SIG-M5 (cell line): ENCODE data around the gene ARL2.
"Not testable (repeated sequence)": the region's sequence is repeated elsewhere in the genome, so short reads cannot be mapped to it uniquely, and the experiment has no call there.

ENCODE experiments used
- DNase-seq: peaks from one replicate; lab custom pipeline; 2025; lab: John Stamatoyannopoulos, UW

Gene ARL2

GRCh38 chr11:65013888-65014725 is at the start of gene ARL2:
Gene ARL2, plus strand, starts transcription at chr11:65014160. Its CDS starts 48 bp downstream, at chr11:65014208.
- no peak for DNase-seq

- DNase-seq: no peak
Measured at GRCh38 chr11:64967375-64967774, 46.6 kb upstream of the ARL2 start.

GRCh38 chr11:64969209-64969608 is 44.8 kb upstream of the ARL2 start:
- DNase-seq: no peak

- no peak for DNase-seq
Measured at GRCh38 chr11:64970731-64971151, 43.2 kb upstream of the ARL2 start.

- DNase-seq: no peak
Measured at GRCh38 chr11:64971421-64972233, 42.3 kb upstream of the ARL2 start, which contains the start of gene MAJIN. Gene MAJIN, minus strand, starts transcription at chr11:64972108. Its CDS starts 12,703 bp downstream, at chr11:64959405.

- DNase-seq: no peak
Measured at GRCh38 chr11:64974124-64974523, 39.8 kb upstream of the ARL2 start.

GRCh38 chr11:64976651-64977050 is 37.3 kb upstream of the ARL2 start:
- no peak for DNase-seq

- DNase-seq: not testable (repeated sequence)
Measured at GRCh38 chr11:64983339-64983738, 30.6 kb upstream of the ARL2 start.

GRCh38 chr11:64987998-64988854 is 25.7 kb upstream of the ARL2 start:
- no peak for DNase-seq

- no peak for DNase-seq
Measured at GRCh38 chr11:64989416-64989815, 24.5 kb upstream of the ARL2 start.

GRCh38 chr11:64990222-64990923 is 23.6 kb upstream of the ARL2 start:
- DNase-seq: no peak

- DNase-seq: no peak
Measured at GRCh38 chr11:64994318-64994717, 19.6 kb upstream of the ARL2 start.

- DNase-seq: no peak
Measured at GRCh38 chr11:64996327-64996709, 17.6 kb upstream of the ARL2 start.

- DNase-seq: no peak
Measured at GRCh38 chr11:64996710-64997380, 17.1 kb upstream of the ARL2 start, which contains the start of gene BATF2. Gene BATF2, minus strand, starts transcription at chr11:64996971. Its CDS starts 57 bp downstream, at chr11:64996914.

- DNase-seq: no peak
Measured at GRCh38 chr11:64998141-64998540, 15.8 kb upstream of the ARL2 start.

GRCh38 chr11:64998690-64999431 is 15.1 kb upstream of the ARL2 start:
- no peak for DNase-seq

GRCh38 chr11:64999478-64999877 is 14.5 kb upstream of the ARL2 start:
- DNase-seq: no peak

GRCh38 chr11:65002706-65003105 is 11.3 kb upstream of the ARL2 start:
- DNase-seq: no peak

- no peak for DNase-seq
Measured at GRCh38 chr11:65003282-65003681, 10.7 kb upstream of the ARL2 start.

- not testable (repeated sequence) for DNase-seq
Measured at GRCh38 chr11:65003968-65004367, 10.0 kb upstream of the ARL2 start.
